Loucy (cell line): Measurements from ENCODE around the gene SLC6A20.

Experiments used
- H2AFZ ChIP-seq: fragments of 200-600 bp; sonication (generic); 2 replicates; pipeline ENCODE4 v1.6.0; 2016; ENCODE audit warnings: antibody characterized with exemption, mild to moderate bottlenecking, low read length, moderate library complexity
- H3F3A ChIP-seq: fragments of 200-600 bp; 2 replicates; pipeline ENCODE4 v1.6.0; 2016; ENCODE audit warnings: antibody characterized with exemption, low read depth, mild to moderate bottlenecking
- H3K27me3 ChIP-seq: fragments of 200-600 bp; sonication (generic); 2 replicates; pipeline ENCODE4 v1.6.1; 2014; ENCODE audit warnings: low read length, mild to moderate bottlenecking; ENCODE audit not compliant: insufficient read depth, poor library complexity, severe bottlenecking
- H3K36me3 ChIP-seq: fragments of 200-600 bp; sonication (generic); 2 replicates; pipeline ENCODE4 v1.6.1; 2016; ENCODE audit warnings: low read length; ENCODE audit not compliant: insufficient read depth
- H3K4me1 ChIP-seq: fragments of 200-600 bp; sonication (generic); 2 replicates; pipeline ENCODE4 v1.5.1; 2014; ENCODE audit warnings: low read length, mild to moderate bottlenecking; ENCODE audit not compliant: insufficient read depth, poor library complexity, severe bottlenecking
- H3K4me2 ChIP-seq: fragments of 200-600 bp; sonication (generic); 2 replicates; pipeline ENCODE4 v1.6.0; 2014; ENCODE audit warnings: antibody characterized with exemption, low read length, low read depth, mild to moderate bottlenecking; ENCODE audit not compliant: poor library complexity, severe bottlenecking
- H3K4me3 ChIP-seq: fragments of 200-600 bp; sonication (generic); 2 replicates; pipeline ENCODE4 v1.5.1; 2014; ENCODE audit warnings: low read length, mild to moderate bottlenecking, mixed read lengths; ENCODE audit not compliant: poor library complexity, severe bottlenecking
- H3K79me2 ChIP-seq: fragments of 200-600 bp; sonication (generic); 2 replicates; pipeline ENCODE4 v1.6.1; 2014; ENCODE audit warnings: low read length; ENCODE audit not compliant: insufficient read depth
- H3K9ac ChIP-seq: fragments of 200-600 bp; sonication (generic); 2 replicates; pipeline ENCODE4 v1.6.0; 2014; ENCODE audit warnings: mild to moderate bottlenecking, low read depth, low read length, moderate library complexity; ENCODE audit not compliant: poor library complexity, severe bottlenecking
- H3K9me2 ChIP-seq: fragments of 200-600 bp; sonication (generic); replicated peaks from 2 replicates; pipeline ENCODE4 v1.6.1; 2016; ENCODE audit warnings: low read depth, low read length, mixed read lengths
- H3K9me3 ChIP-seq: fragments of 200-600 bp; sonication (generic); 2 replicates; pipeline ENCODE4 v1.6.1; 2014; ENCODE audit warnings: mild to moderate bottlenecking, antibody characterized with exemption, low read length, low read depth; ENCODE audit not compliant: insufficient read depth
- H4K20me1 ChIP-seq: fragments of 200-600 bp; sonication (generic); 2 replicates; pipeline ENCODE4 v1.6.0; 2014; ENCODE audit warnings: antibody characterized with exemption, low read length, mild to moderate bottlenecking; ENCODE audit not compliant: insufficient read depth, poor library complexity, severe bottlenecking
- EZH2phosphoT487 ChIP-seq: fragments of 200-600 bp; IDR thresholded peaks from 2 replicates; pipeline ENCODE4 v1.6.1; 2018; ENCODE audit warnings: antibody characterized with exemption, mild to moderate bottlenecking, moderate library complexity, borderline replicate concordance
- TF ChIP-seq, protein P1 (sequence below): fragments of 200-600 bp; sonication (generic); conservative IDR thresholded peaks from 2 replicates; pipeline ENCODE4 v1.5.1; 2014; ENCODE audit warnings: mild to moderate bottlenecking, antibody characterized with exemption, low read length

Gene SLC6A20

DNA sequence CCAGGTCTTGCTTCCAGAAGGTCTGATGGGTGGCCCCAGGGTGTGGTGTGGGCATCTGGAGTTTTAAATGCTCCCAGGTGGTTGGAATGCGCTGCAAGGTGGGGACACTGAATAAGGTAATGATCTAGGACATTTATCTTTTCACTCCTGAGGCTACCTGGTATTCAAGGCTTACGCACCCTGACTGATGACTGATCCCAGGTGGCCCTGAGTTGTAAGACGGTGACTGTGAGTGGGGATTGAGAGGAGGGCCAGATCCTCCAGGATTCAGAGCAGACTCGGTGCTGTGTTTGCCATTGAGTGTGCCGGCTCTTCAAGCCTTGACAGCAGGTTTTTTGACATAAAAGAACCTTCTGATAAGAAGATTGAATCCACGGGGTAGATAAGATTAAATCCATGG lies 40.3 kb downstream of the SLC6A20 start:
- Histone ChIP-seq H3K4me3 (no peak overlapping the region), H3K79me2 (no peaks in the 10 kb centered on the region), H3K27me3 (no peaks in the 10 kb centered on the region), H3K36me3 (no peaks in the 10 kb centered on the region), H3K9me2 (no peaks in the 10 kb centered on the region), H3K9ac (no peak overlapping the region), H3F3A (no peaks in the 10 kb centered on the region), H3K4me1 (no peaks in the 10 kb centered on the region), H2AFZ (no peak overlapping the region), H3K9me3 (no peaks in the 10 kb centered on the region), H3K4me2 (no peak overlapping the region), H4K20me1 (no peaks in the 10 kb centered on the region)
- no peak for TF ChIP-seq EZH2phosphoT487
- TF ChIP-seq, protein P1, sequence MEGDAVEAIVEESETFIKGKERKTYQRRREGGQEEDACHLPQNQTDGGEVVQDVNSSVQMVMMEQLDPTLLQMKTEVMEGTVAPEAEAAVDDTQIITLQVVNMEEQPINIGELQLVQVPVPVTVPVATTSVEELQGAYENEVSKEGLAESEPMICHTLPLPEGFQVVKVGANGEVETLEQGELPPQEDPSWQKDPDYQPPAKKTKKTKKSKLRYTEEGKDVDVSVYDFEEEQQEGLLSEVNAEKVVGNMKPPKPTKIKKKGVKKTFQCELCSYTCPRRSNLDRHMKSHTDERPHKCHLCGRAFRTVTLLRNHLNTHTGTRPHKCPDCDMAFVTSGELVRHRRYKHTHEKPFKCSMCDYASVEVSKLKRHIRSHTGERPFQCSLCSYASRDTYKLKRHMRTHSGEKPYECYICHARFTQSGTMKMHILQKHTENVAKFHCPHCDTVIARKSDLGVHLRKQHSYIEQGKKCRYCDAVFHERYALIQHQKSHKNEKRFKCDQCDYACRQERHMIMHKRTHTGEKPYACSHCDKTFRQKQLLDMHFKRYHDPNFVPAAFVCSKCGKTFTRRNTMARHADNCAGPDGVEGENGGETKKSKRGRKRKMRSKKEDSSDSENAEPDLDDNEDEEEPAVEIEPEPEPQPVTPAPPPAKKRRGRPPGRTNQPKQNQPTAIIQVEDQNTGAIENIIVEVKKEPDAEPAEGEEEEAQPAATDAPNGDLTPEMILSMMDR, result no peak

DNA sequence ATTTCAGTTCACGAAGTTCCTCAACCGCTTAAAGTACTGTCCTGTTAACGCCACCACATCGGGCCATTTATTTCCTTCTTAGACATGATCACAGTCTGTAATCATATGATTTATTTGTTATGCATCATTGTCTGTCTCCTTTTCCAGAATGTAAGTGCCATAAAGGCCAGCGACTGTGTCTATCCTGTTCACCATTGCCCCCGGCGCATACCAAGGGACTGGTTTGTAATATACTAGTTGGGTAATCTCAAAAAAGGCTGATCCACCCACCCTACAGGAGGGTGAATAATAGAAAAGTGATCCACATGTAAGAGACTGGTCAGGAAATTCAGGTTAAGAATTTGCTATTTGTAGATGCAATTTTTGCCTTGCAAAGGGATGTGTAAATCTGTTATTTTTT lies 41.9 kb downstream of the SLC6A20 start:
- H3K9me2 ChIP-seq, result no peaks in the 10 kb centered on the region
- no peak overlapping the region for H3K4me3 ChIP-seq
- H3K36me3 ChIP-seq, result no peaks in the 10 kb centered on the region
- H3K9ac ChIP-seq, result no peak overlapping the region
- no peak overlapping the region for H3K4me2 ChIP-seq
- no peaks in the 10 kb centered on the region for H3K79me2 ChIP-seq
- H3K9me3 ChIP-seq, result no peaks in the 10 kb centered on the region
- no peaks in the 10 kb centered on the region for H3K27me3 ChIP-seq
- no peak overlapping the region for H2AFZ ChIP-seq
- no peaks in the 10 kb centered on the region for H4K20me1 ChIP-seq
- TF ChIP-seq, protein P1, result no peak
- no peaks in the 10 kb centered on the region for H3F3A ChIP-seq
- H3K4me1 ChIP-seq, result no peaks in the 10 kb centered on the region

- no peak for TF ChIP-seq EZH2phosphoT487
- TF ChIP-seq, protein P1, result no peak
- Histone ChIP-seq H3K36me3 (no peaks in the 10 kb centered on the region), H3K9me3 (no peaks in the 10 kb centered on the region), H3K4me1 (no peaks in the 10 kb centered on the region), H3K4me3 (no peak overlapping the region), H3K27me3 (no peaks in the 10 kb centered on the region), H3F3A (no peaks in the 10 kb centered on the region), H2AFZ (no peak overlapping the region), H3K4me2 (no peak overlapping the region), H3K79me2 (no peaks in the 10 kb centered on the region), H4K20me1 (no peaks in the 10 kb centered on the region), H3K9ac (no peak overlapping the region), H3K9me2 (no peaks in the 10 kb centered on the region)
Observed at GRCh38 chr3:45753095-45753494, 43.2 kb downstream of the SLC6A20 start.
